Spinal cord (tissue), 10 donors: ENCODE data around the gene NAGS. TPM values are rescaled to one million over a fixed set of nuclear protein-coding genes. Genes with fewer than 3 reads are reported as not detected.

ENCODE experiments used
- DNase-seq, 6 donors: peaks; one replicate each; pipeline versions ENCODE4 v3.0.0 to v3.0.0-alpha.2; 2013 to 2015; ENCODE audit warnings: low spot score in 6 of 6, low read depth in 4 of 6
- H3K27ac ChIP-seq: one replicate; pipeline ENCODE4 v1.5.1; 2013; ENCODE audit warnings: low read depth, low read length, control low read depth
- H3K27me3 ChIP-seq: one replicate; pipeline ENCODE4 v1.6.1; 2013; ENCODE audit warnings: low read length; ENCODE audit not compliant: control insufficient read depth, insufficient read depth
- H3K36me3 ChIP-seq: one replicate; pipeline ENCODE4 v1.6.1; 2013; ENCODE audit warnings: low read length; ENCODE audit not compliant: control insufficient read depth, insufficient read depth
- H3K4me1 ChIP-seq: one replicate; pipeline ENCODE4 v1.6.1; 2013; ENCODE audit warnings: low read length; ENCODE audit not compliant: control insufficient read depth, insufficient read depth
- H3K4me3 ChIP-seq: one replicate; pipeline ENCODE4 v1.5.1; 2013; ENCODE audit warnings: low read depth, low read length, control low read depth
- H3K9me3 ChIP-seq: one replicate; pipeline ENCODE4 v1.6.1; 2013; ENCODE audit warnings: low read length; ENCODE audit not compliant: control insufficient read depth, insufficient read depth
- WGBS: methylation state at CpG from one replicate; pipeline ENCODE4 v1.1.5; 2013; ENCODE audit warnings: missing lambda C conversion rate; ENCODE audit not compliant: insufficient coverage; 5-methylcytosine and 5-hydroxymethylcytosine counted together
- polyA plus RNA-seq, 2 donors: library from polyadenylated mRNA; unstranded; fragments of 120-200 nt; gene quantifications; one replicate each; pipeline ENCODE4 v1.2.1, GENCODE V29; 2013; ENCODE audit not compliant: insufficient read length in 2 of 2
- small RNA-seq: library from RNA; depleted of rRNA; stranded (forward); fragments of <200 nt; gene quantifications from one replicate; pipeline ENCODE3, GENCODE V24; 2014; ENCODE audit warnings: low replicate concordance
- total RNA-seq, 2 donors: library from RNA; depleted of rRNA in 1 of 2; stranded (reverse); fragments of 120-200 nt in 1 of 2; fragments of >200 nt in 1 of 2; gene quantifications; one replicate each; pipeline versions ENCODE4 v1.2.3 to v1.2.4, GENCODE V29; 2013 to 2014
- donor health status: healthy.

Gene NAGS
- total and polyA plus RNA-seq, 4 donors = 1.4 to 3.5 (median 1.8) TPM

DNA sequence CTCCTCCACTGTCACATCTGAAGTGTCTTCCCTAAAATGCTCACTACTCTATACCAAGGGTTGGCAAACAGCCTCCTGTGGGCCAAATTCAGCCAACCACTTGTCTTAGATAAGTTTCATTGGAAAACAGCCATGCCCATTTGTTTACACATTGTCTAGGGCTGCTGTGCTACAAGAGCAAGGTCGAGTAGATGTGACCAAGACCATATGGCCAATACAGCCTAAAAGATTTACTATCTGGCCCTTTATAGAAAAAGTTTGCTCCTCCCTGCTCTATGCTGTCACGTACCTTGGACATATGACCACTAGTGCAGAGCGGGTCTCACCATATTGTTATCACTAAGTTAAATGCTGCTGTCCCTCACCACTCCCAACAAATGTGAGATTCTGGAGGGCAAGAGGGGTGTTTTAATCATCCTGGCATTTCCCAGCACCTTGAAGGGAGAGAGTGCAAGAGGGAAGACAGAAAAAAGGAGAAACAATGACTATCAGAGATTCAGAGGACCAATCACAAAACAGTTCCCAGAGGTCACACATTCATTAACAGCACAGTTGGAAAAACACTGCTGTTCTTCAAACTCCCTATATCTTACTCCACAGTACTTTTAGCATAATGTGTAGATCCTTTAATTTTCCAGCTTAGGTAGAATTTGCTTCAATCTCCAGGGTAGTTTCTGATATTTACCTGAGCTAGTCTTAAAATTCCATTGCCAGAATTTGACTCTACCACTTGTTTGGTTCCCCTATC lies 48.9 kb downstream of the NAGS start:
- peaks cover 67% of the 10 kb centered on the region for H3K36me3 ChIP-seq
- peak in 1 of 6 donors; percentile 7 for DNase-seq
- no peaks in the 10 kb centered on the region for H3K4me1 ChIP-seq
- no peak overlapping the region for H3K4me3 ChIP-seq
- no peak overlapping the region for H3K27ac ChIP-seq
- H3K27me3 ChIP-seq = no peaks in the 10 kb centered on the region
- H3K9me3 ChIP-seq = no peaks in the 10 kb centered on the region
- WGBS = 0% methylated on average over 1 of the region's 3 CpGs

Small RNA genes within 50 kb of the gene (small RNA-seq; reads per million reads assigned to genes)
- 0.06 reads per million for gene RF00012

Other genes starting within 250 kb of the NAGS start
- under 1 TPM; 0.17 to 0.50 TPM for gene SOST, start 245.8 kb upstream of the NAGS start, total RNA-seq
- gene SOST, start 245.8 kb upstream of the NAGS start, polyA plus RNA-seq = 1 to 10 TPM in 1 of 2 donors, under 1 TPM in 1; 0.67 to 1.5 TPM
- gene DUSP3, start 225.6 kb upstream of the NAGS start, total RNA-seq = 10 to 100 TPM; 41.3 to 49.0 TPM
- 10 to 100 TPM; 40.3 to 41.6 TPM for gene DUSP3, start 225.6 kb upstream of the NAGS start, polyA plus RNA-seq
- under 1 TPM in 1 of 2 donors, not detected in 1; 0.10 TPM for gene CFAP97D1, start 224.2 kb upstream of the NAGS start, total RNA-seq
- under 1 TPM; 0.12 to 0.16 TPM for gene CFAP97D1, start 224.2 kb upstream of the NAGS start, polyA plus RNA-seq
- 10 to 100 TPM; 15.9 to 30.2 TPM for gene MPP3, start 171.5 kb upstream of the NAGS start, total RNA-seq
- gene MPP3, start 171.5 kb upstream of the NAGS start, polyA plus RNA-seq = 10 to 100 TPM; 32.3 to 41.5 TPM
- under 1 TPM; 0.39 to 0.40 TPM for gene CD300LG, start 157.4 kb upstream of the NAGS start, total RNA-seq
- under 1 TPM; 0.40 to 0.69 TPM for gene CD300LG, start 157.4 kb upstream of the NAGS start, polyA plus RNA-seq
- gene MPP2, start 97.1 kb upstream of the NAGS start, total RNA-seq = 10 to 100 TPM; 12.1 to 24.1 TPM
- 10 to 100 TPM; 38.3 to 43.4 TPM for gene MPP2, start 97.1 kb upstream of the NAGS start, polyA plus RNA-seq
- not detected for gene PPY, start 62.1 kb upstream of the NAGS start, total RNA-seq
- gene PPY, start 62.1 kb upstream of the NAGS start, polyA plus RNA-seq = not detected
- not detected for gene PYY, start 50.7 kb upstream of the NAGS start, total RNA-seq
- gene PYY, start 50.7 kb upstream of the NAGS start, polyA plus RNA-seq = under 1 TPM in 1 of 2 donors, not detected in 1; 0.68 TPM
- 10 to 100 TPM; 26.4 to 47.4 TPM for gene TMEM101, start 10.3 kb downstream of the NAGS start, total RNA-seq
- 10 to 100 TPM; 21.1 to 29.7 TPM for gene TMEM101, start 10.3 kb downstream of the NAGS start, polyA plus RNA-seq
- 10 to 100 TPM; 22.2 to 24.4 TPM for gene LSM12, start 62.0 kb downstream of the NAGS start, total RNA-seq
- gene LSM12, start 62.0 kb downstream of the NAGS start, polyA plus RNA-seq = 10 to 100 TPM; 41.8 to 48.0 TPM
- 10 to 100 TPM; 31.0 to 56.9 TPM for gene G6PC3, start 66.1 kb downstream of the NAGS start, total RNA-seq
- 100 to 1,000 TPM; 125 to 128 TPM for gene G6PC3, start 66.1 kb downstream of the NAGS start, polyA plus RNA-seq
- 10 to 100 TPM; 32.1 to 43.7 TPM for gene HDAC5, start 119.0 kb downstream of the NAGS start, total RNA-seq
- 10 to 100 TPM; 64.2 to 68.8 TPM for gene HDAC5, start 119.0 kb downstream of the NAGS start, polyA plus RNA-seq
- gene HROB, start 137.3 kb downstream of the NAGS start, total RNA-seq = 1 to 10 TPM in 1 of 2 donors, under 1 TPM in 1; 0.79 to 2.3 TPM
- gene HROB, start 137.3 kb downstream of the NAGS start, polyA plus RNA-seq = 1 to 10 TPM; 3.1 to 4.8 TPM
- under 1 TPM in 1 of 2 donors, not detected in 1; 0.11 TPM for gene ASB16, start 166.1 kb downstream of the NAGS start, total RNA-seq
- gene ASB16, start 166.1 kb downstream of the NAGS start, polyA plus RNA-seq = 1 to 10 TPM; 1.4 to 3.1 TPM
- 10 to 100 TPM; 27.2 to 39.8 TPM for gene TMUB2, start 182.3 kb downstream of the NAGS start, total RNA-seq
- gene TMUB2, start 182.3 kb downstream of the NAGS start, polyA plus RNA-seq = 10 to 100 TPM; 40.8 to 54.8 TPM
- gene ATXN7L3, start 195.3 kb downstream of the NAGS start, total RNA-seq = 10 to 100 TPM; 41.9 to 47.4 TPM
- gene ATXN7L3, start 195.3 kb downstream of the NAGS start, polyA plus RNA-seq = 100 to 1,000 TPM; 109 to 118 TPM
- gene UBTF, start 215.1 kb downstream of the NAGS start, total RNA-seq = 100 to 1,000 TPM in 1 of 2 donors, 10 to 100 TPM in 1; 48.6 to 101 TPM
- gene UBTF, start 215.1 kb downstream of the NAGS start, polyA plus RNA-seq = 100 to 1,000 TPM; 123 to 127 TPM